Uterus (tissue), 2 donors: ENCODE measurements around the gene EFCC1.

Experiments
- CTCF ChIP-seq, 4 experiments: fragments of 200-600 bp in 2 of 4; fragments of 450-650 bp in 2 of 4; sonication (generic) in 2 of 4; IDR thresholded peaks; one replicate each; pipeline ENCODE4 v1.5.1; 2016 to 2019; ENCODE audit warnings: antibody characterized with exemption in 4 of 4, mild to moderate bottlenecking in 2 of 4, moderate library complexity in 1 of 4
- POLR2A ChIP-seq, 2 donors: fragments of 450-650 bp; IDR thresholded peaks; one replicate each; pipeline ENCODE4 v1.6.1; 2016; ENCODE audit warnings: antibody characterized with exemption in 2 of 2, mild to moderate bottlenecking in 1 of 2, moderate library complexity in 1 of 2

- no peak for TF ChIP-seq POLR2A (IDR thresholded peaks at IDR 0.05)
- no peak for TF ChIP-seq CTCF (IDR thresholded peaks at IDR 0.05)
Observed at GRCh38 chr3:129057249-129057648, 56.1 kb downstream of the EFCC1 start.
